ENCODE data around the gene NCOA5.
A peak's percentile ranks its signal among the peaks of the same experiment; 100 is the strongest.

NCOA5 gene

GRCh38 chr20:46014517-46015396 is 75.0 kb downstream of the NCOA5 start:
- no peak for DNase-seq (ENCODE audit: low spot score)

GRCh38 chr20:46013829-46014516 is 75.8 kb downstream of the NCOA5 start:
- DNase-seq (ENCODE audit: low spot score): peak; percentile 76

- DNase-seq (ENCODE audit: low spot score): no peak
Observed at GRCh38 chr20:46013322-46013828, 76.4 kb downstream of the NCOA5 start.

GRCh38 chr20:46012921-46013320 is 76.8 kb downstream of the NCOA5 start:
- DNase-seq (ENCODE audit: low spot score): no peak

GRCh38 chr20:46011631-46012482 is 77.9 kb downstream of the NCOA5 start:
- DNase-seq (ENCODE audit: low spot score): no peak

Measured in LoVo (cell line).